NCI-H2227 (cell line): ENCODE measurements around the gene SLC16A10.
"Not testable (repeated sequence)": the region's sequence is repeated elsewhere in the genome, so short reads cannot be mapped to it uniquely, and the experiment has no call there.

Source experiments
- DNase-seq: peaks from one replicate; lab custom pipeline; 2025; ENCODE audit not compliant: unreplicated experiment; lab: John Stamatoyannopoulos, UW

SLC16A10 gene

DNA sequence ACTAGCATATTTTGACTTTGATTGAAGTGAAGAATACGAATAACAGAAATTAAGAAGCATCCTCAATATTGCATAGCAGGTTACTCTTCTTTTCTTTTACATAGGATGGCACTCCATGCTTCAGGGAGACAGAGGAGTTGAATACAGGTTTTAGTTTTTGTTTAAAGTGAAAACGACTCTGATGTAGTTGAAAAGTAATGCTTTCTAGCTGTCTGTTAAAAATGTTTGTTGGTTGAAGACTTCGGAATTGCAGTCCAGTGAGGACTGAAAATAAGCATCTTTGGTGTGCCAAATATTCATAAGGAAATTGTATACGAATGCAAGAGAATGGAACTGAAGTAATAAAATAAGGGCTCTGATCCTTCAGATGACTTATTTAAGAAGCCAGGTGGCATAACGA, 618 bp upstream of the SLC16A10 start:
- DNase-seq, result no peak

DNA sequence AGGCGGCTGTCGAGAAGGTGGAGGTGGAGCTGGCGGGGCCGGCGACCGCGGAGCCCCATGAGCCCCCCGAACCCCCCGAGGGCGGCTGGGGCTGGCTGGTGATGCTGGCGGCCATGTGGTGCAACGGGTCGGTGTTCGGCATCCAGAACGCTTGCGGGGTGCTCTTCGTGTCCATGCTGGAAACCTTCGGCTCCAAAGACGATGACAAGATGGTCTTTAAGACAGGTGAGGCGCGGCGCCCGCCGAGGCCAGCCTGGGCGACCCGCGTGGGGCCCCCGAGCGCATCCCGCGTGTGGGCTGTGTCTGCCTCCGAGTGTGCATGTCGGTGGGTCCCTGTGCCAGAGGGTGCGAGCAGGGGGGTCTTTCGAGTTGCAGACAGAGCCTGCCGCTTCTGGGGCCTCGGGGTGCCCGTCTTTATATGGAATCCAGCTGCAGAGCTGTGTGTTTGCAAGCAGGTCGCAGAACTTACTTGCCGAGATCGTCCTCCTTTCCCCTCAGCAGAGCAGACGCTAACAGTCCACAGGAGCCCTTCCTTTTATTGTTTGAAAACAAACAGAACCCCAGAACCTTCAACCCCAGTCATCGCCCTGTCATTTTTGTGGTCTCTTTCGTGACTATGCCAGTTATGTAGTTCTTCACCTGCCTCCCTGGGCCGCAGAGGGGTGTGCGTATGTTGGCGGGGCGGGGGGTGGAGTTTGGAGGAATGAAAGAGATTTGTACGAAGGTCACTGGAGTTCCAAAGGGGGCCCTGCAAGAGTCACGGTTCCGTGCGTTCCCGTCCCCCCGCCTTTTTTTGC, 766 bp downstream of the SLC16A10 start:
- DNase-seq, result no peak

DNA sequence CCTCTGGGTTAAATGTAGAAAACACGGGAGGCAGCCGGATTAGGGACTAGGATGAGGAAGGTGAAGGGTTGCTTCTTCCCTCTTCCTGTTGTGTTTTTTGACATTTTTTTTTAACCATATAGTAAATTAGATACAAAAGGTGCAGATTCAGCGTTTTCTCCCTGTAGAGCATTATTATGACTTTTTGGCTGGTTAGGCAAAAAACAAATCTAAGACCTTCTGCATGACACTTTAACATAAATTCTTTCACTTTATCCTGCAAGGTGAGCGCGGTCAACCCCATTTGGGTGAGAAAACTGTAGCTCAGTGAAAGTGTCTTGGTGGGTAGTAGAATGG, 1.3 kb downstream of the SLC16A10 start:
- DNase-seq, result no peak

DNA sequence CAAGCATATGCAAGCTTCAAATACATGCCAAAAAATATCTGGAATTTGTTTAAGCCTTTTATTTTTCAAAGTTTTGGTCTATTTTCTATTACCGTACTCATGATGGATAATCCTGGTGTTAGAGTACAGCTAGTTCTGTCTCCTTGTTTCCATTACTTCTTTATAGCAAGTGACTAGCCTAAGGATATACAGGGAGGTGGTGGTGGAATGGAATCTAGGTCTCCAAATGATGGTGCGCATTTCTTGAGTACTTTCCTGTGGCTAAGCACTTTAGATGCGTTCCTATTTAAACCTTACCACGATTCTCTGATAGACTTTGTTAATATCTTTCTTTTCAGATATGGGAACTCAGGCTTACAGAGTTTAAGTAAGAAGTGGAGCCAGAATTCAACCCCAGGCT, 3.5 kb downstream of the SLC16A10 start:
- DNase-seq, result no peak

DNA sequence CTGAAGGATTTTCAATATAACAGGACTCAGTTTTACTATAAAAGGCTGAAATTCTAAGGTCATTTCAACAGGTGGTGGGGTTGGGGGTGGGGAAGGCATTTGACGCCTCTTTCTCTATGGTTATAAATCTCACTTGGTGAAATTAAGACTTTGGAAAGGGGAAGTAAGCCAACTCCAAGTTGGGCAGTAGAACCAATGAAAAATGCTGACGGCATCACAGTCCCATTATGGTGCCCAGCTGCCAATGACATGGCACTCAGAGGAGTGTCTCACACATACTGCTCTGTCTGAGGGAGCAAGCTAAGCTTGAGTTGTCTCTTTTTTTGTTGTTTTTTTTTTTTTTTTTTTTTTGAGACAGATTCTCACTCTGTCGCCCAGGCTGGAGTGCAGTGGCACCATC, 4.7 kb downstream of the SLC16A10 start:
- no peak for DNase-seq

DNA sequence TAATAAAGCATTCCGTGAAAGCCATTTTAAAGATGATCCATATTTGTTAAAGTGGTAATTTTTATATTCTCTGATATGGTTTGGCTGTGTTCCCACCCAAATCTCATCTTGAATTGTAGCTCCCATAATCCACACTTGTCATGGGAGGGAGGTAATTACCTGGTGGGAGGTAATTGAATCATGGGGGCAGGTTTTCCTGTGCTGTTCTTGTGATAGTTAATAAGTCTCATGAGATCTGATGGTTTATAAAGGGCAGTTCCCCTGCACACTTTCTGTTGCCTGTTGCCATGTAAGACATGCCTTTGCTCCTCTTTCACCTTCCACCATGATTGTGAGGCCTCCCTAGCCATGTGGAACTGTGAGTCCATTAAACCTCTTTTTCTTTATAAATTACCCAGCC, 8.2 kb downstream of the SLC16A10 start:
- DNase-seq, result not testable (repeated sequence)

DNA sequence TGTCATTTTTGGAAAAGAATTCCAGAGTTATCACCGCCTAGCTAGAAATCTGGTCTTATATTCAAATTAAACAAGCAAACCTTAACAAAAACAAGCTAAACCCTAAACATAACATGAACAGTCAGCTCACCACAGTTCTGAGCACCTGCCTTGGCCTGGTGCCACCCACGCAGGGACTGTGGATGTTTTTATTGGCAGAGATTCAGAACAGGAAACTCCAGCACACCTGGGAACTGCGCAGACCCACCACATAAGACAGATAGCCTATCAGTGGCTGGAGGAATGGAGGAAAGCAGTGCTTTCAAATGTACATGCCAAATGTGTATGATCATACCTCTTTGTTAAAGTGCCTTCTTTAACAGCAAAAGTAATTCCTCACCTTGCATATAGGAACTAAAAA, 8.9 kb downstream of the SLC16A10 start:
- no peak for DNase-seq

DNA sequence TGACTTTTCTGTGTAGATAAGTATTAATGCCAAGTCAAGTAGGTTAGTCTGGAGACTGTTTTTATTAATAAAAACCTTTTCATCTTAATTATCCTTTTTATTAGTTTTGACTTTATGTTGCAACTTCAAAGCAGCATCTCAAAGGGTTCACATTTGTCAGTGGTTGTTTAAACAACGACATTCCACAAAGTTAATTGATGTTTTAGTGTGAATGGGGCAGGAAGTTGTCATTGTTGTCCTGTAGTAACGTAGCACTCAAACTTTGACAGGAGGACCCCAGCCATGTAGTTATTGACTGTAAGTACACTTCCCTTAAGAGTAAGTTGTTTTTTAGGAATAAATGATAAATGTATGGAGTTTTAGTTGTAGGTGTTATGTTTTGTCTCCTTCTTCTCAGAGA, 11.3 kb downstream of the SLC16A10 start:
- no peak for DNase-seq

DNA sequence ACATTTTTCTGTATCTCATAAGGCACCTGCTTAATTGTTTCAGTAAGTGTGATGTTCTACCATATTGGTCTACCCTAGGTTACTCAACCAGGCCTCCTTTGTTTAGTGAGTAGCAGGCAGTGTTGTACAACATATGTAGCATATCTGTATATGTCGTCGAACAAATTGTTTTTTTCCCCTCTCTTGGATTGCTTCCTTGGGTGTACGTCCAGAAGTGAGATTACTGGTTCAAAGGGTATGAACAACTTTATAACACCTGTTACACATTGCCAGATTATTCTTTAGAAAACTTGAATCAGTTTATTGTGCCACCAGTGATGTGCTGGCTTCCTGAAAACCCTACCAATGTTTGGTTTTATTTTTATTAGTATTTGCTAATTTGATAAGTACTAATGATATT, 14.7 kb downstream of the SLC16A10 start:
- DNase-seq, result no peak

DNA sequence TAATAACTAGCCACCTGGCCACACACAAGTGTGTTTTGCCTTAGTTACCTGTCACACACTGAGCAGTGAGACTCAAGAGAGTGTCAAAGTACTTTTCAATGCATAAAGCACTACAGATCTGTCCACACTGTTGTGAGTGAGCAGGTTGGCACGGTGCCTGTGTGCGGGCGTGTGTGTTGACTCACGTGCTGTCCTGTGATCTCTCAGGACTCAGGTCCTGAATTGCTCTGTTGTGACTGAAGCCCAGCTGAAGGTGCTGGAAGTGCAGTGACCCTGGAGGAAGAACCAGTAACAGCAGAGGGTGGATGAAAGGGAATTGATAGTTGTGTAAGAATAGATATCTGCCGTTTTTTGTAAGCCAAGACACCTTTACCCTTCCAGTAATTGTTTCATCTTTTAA, 18.3 kb downstream of the SLC16A10 start:
- DNase-seq, result peak; percentile 5

DNA sequence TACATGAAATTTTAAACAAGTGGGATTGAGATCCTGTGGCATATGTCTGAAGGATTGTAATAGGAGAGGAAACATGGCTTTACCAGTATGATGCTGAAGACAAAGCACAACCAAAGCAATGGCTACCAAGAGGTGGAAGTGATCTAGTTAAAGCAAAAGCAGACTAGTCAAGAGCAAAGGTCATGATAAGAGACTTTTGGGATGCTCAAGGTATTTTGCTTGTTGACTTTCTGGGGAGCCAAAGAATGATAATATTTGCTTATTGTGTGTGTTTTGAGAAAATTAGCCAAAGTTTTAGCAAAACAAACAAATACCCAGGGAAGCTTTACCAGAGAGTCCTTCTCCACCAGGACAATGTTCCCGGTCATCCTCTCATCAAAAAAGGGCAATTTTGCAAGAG, 20.3 kb downstream of the SLC16A10 start:
- no peak for DNase-seq

DNA sequence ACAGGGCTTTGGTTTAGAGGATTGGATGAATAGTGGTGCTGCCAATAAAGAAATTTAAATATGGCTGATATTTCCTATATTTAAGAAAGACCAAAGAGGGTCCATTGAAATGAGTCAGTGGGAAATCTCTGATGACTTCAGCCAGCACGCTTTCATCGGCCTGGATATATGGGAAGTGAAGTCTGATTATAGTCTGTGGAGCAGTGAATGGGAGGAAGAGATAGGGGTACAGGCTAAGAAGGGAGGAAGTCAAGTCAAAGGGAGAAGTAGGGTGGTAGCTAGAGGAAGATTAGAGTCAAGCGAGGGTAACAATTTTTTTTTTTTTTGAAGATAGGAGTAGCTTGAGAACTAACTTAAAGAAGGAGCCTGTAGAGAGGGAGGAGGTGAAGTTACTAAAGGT, 22.7 kb downstream of the SLC16A10 start:
- DNase-seq, result no peak

DNA sequence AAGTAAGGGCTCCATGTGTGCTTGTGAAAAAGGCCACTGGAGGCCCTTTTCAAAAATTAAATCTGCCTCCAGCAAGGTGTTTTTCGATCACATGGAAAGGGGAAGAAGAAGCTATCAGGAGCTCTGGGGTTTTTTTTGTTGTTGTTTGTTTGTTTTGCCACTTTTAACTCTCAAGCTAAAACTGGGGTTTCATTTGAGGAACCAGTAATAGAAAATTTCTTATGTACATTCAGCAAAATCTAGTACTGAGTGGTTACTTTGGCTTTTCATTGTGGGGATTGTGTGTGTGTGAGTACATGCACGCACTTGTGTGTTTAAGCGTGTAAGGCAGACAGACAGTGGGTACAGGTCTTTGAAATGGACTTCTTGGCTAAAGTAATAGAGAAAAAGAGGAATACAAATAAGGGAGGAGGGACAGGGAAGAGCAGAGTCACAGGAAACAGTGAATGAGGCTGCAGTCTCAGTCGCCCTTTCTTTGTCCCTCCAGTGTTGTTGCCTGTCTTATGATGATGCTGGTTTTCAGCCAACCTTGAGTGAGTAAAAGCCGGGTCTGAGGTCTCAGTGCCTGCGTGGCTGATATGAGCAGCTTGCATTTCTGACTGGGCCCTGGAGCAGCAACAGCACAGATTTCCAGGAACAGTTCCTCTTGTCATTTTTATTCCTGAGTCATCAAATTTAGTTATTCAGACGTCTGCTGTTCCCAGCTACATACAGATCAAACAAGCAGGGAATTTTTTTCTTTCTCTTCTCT, 26.2 kb downstream of the SLC16A10 start:
- DNase-seq, result peak; percentile 32

DNA sequence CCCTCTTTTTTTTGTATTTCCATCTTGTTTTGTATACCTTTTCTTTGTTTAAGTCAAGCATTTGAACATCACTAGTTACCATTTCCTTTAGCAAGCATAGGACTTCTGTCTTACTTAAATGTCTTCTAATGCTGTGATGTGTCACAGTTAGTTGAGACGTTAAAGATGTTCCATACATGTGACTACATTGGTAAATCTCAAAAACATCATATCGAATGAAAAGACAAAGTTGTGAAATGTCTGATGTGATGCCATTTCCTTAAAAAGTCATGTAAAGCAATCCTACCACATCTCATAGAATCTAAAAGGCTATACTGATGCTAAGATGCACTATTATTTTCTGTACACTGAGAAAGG, 26.8 kb downstream of the SLC16A10 start:
- DNase-seq, result no peak

DNA sequence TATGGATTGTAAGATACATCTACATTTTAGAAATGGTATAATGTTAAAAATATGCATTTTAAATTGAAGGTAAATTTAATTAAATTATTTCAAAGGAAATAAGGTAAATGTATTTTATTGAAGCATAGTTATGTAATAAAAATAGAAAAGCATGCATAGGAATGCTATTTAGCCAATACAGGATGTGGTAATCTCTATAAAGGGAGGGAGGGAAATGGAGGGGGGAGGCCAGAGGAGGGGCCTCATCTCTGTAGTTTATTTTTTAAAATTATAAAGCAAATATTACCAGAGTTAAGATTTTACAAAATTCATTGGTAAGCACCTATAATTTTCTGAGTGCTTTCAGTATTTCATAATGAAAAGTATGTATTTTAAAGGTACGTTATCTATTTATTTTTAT, 27.2 kb downstream of the SLC16A10 start:
- no peak for DNase-seq

DNA sequence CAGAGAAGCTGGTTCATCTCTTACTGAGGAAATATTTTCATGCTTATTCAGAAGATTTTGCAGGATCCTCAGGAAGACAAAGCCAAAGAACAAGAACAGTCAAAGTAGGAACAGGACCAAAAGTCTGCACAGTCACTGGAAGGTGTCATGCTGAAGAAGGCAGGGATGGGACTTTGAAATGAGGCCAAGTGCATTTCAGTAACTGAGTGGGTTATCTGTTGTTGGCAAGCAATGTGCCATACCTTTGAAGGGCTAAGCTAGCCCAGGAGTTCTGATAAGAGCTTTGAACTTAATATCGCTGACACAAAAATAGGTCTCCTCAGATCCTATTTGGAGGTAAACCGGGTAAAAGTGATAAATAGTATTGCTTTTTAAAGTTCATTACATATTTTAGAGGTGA, 31.5 kb downstream of the SLC16A10 start:
- DNase-seq, result no peak

DNA sequence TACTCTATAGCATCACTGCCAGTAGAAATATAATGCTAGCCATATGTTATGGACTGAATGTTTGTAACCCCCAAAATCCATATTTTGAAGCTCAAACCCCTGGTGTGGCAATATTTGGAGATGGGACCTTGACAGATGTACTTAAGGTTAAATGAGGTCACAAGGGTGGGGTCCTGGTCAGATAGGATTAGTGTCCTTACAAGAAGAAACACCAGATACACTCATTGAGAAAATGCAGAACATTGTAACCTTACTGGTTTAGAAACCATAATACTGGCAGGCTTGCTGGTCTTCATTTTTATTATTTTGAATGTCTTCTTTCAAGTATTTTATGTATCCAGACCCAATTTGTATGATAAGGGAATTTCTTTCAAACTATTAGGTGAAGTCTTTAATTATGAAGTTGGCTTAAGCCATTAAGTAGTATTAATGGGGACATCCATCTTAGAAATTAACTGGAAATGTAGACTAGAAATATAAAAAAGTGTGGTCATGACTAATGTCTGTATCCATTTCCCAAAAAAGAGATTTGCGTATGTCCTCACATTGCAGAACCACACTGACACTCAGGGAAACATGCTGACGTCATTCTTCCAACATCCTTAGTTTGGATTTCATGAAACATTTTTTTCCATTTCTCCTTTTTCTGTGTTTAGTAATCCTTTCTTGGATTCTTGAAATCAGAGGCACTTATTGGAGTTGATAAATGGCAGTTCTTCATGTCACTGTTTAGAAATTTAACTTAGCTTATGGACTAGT, 32.4 kb downstream of the SLC16A10 start:
- DNase-seq, result no peak

DNA sequence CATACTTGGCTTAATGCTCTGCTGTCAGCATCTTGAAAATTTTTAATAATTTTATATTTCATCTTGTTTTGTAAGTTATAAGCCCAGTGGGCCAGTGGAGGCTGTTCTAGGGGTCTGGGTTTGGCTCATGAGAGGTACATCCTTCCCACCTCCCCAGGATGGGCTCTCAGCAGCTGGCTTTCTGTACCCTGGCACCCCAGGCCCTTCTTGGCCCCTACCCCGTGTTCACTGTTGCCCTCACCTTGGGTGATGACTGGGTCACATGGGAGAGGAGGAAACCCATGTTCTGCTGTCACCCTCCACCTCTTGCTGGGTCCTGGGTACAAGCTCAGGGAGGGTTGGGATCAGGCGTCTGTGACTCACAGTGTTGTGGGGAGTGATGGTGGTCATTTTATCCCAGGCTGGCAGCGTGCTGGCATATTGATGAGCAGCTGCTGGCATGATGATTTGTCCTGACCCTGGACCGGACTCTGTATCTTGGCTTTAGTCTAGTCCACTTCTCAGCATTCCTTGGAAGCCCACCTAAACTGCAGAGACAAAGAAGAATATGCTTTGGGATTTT, 34.6 kb downstream of the SLC16A10 start:
- no peak for DNase-seq

DNA sequence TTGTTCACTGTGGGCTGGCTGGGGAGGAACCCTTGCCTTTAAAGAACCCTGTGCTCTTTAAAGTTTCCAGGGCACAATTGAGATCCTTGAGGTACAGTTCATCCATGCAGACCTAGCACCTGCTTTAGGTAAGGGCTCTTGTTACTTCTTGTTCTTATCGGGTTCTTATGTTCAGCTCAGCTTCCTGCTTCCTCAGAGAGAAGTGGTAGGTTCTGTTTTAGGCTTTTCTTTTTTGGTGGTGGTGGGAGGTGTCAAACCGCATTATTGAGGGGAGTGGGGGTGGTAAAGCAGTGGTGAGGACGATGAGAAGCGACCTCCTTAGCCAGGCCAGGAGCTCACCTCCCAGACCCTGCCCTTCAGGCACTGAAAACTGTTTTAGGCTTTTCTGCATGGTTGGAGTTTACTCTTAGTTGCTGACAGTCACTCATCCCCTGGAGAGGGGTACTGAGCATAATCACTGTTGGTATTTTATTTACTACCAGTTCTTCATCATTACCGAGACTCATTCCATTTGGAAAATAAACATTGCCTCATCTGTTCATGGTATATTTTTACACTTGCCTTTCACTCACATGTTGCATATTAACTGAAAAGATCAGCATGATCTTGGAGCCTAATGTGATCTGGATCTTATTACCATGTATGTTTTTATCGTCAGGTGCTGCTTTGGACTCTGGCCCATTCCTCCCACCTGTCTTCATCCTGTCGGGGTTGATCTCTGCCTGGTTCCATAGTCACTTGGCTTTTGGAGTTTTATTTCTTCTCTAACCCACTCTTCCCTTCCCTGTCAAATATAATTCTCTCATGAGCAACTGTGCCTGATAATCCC, 35.4 kb downstream of the SLC16A10 start:
- DNase-seq, result no peak

DNA sequence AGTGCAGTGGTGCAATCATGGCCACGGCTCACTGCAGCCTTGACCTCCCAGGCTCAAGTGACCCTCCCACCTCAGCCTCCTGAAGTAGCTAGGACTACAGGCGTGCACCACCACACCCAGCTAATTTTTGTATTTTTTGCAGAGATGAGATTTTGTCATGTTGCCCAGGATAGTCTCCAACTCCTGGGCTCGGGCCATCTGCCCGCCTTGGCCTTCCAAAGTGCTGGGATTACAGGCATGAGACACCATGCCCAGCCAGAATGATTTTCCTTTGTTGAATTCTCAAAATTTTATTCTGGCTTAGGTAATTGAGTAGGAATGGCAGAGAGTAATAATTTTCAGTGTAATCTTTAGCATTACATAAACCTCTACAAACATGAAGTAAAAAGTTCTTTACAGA, 37.1 kb downstream of the SLC16A10 start:
- no peak for DNase-seq

DNA sequence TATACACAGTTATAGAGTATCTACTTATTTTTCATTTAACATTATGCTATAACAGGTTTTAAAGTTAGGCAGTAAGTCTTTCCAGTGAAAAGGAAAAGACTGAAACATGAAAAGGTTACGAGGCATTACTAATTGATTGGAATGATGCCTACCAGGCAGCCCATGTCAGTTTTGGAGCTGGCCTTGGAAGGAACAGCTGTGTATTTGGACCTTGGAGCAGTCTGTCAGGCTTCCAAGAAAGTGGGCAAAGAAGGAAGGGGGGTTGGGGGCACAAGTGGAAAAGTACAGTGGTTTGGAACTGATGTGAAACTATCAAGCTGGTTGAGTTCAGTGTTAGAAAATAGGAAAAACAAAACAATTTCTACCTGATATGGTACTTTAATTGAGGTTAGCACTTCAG, 41.7 kb downstream of the SLC16A10 start:
- no peak for DNase-seq
